ENCODE measurements around the gene SSX4. TPM values are rescaled to one million over a fixed set of nuclear protein-coding genes. Genes with fewer than 3 reads are reported as not detected.
"Not testable (repeated sequence)": the region's sequence is repeated elsewhere in the genome, so short reads cannot be mapped to it uniquely, and the experiment has no call there.

SSX4 gene
- total RNA-seq: not detected

DNA sequence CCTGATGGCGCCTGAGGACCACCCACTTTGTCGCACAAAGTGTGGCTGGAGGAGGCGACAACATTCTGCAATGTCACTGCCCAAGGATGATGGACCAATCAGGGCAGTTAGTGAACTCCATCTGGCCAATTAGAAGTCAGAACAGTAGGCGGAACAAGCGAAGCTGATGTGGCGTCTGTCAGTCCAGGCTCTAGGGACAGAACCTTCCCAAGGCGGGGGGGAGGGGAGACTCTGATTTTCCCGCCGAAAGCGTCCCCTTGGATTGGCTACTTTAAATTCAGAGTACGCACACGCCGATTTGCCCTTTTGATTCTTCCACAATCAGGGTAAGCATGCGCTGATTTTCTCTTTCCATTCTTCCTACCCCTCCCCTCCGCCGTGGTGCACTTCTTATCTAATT lies at the start of gene SSX4:
Gene SSX4, plus strand, starts transcription at position 301 of the 400 bp plus-strand sequence. CDS start 515 bp downstream, outside the sequence.
- H3K4me1 ChIP-seq; H3K27me3 ChIP-seq; H3K36me3 ChIP-seq; H3K9me3 ChIP-seq; DNase-seq (ENCODE audit: extremely low spot score in 2 of 2); H3K4me3 ChIP-seq; intact Hi-C loops (cut with DNase I); H3K27ac ChIP-seq: not testable (repeated sequence)

- H3K36me3 ChIP-seq; H3K4me1 ChIP-seq; H3K4me3 ChIP-seq; intact Hi-C loops (cut with DNase I); H3K27ac ChIP-seq; H3K27me3 ChIP-seq; DNase-seq (ENCODE audit: extremely low spot score in 2 of 2); H3K9me3 ChIP-seq: not testable (repeated sequence)
Observed at GRCh38 chrX:48346059-48346458, 37.3 kb upstream of the SSX4 start.

DNA sequence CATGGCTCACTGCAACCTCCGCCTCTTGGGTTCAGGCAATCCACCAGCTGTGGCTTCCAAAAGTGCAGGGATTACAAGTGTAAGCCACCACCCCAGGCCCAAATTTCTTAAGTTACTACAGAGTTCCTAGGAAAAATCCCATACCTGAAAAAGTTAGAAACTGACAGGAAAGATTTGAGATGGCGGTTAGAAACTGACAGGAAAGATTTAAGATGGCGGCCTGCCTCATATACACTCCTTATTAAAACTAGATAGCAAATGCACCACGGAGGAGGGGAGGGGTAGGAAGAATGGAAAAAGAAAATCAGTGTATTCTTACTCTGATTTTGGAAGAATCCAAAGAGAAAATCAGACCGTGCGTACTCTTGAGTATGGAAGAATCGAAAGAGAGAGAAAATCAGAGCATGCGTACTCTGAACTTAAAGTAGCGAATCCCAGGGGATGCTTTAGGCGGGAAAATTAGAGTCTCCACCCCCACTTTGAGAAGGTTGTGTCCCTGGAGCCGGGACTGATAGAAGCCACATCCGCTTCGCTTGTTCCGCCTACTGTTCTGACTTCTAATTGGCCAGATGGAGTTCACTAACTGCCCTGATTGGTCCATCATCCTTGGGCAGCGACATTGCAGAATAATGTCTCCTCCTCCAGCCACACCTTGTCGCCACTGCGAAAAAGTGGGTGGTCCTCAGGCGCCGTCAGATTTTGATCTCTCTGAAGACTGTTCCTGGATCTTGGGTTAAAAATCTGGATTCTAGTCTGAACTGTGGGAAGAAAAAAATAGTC lies 26.8 kb upstream of the SSX4 start, which contains the start of gene SSX3:
Gene SSX3, minus strand, starts transcription at position 389 of the 780 bp plus-strand sequence. CDS start 1,454 bp downstream, outside the sequence.
- H3K27ac ChIP-seq; H3K9me3 ChIP-seq; intact Hi-C loops (cut with DNase I); H3K4me1 ChIP-seq; H3K4me3 ChIP-seq; H3K36me3 ChIP-seq; H3K27me3 ChIP-seq; DNase-seq (ENCODE audit: extremely low spot score in 2 of 2): not testable (repeated sequence)

DNA sequence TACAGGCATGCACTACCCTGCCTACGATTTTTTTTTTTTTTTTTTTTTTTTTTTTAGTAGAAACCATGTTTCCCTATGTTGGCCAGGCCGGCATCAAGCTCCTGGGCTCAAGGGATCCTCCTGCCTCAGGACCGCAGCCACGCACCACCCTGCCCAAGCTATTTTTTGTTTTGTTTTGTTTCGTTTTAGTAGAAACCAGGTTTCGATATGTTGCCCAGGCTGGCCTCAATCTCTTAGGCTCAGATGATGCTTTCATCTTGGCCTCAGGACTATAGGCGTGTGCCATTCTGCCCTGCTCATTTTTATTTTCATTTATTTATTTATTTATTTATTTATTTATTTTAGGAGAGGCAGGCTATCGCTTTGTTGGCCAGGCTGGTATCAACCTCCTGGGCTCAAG lies 25.7 kb upstream of the SSX4 start:
- no peak for DNase-seq (ENCODE audit: extremely low spot score in 2 of 2)
- H3K4me3 ChIP-seq: no peak overlapping the region
- H3K9me3 ChIP-seq: no peaks in the 10 kb centered on the region
- no peaks in the 10 kb centered on the region for H3K36me3 ChIP-seq
- H3K27ac ChIP-seq: no peak overlapping the region
- H3K27me3 ChIP-seq: no peaks in the 10 kb centered on the region
- H3K4me1 ChIP-seq: no peaks in the 10 kb centered on the region
- intact Hi-C loops (cut with DNase I): no loop called here
- TF ChIP-seq POLR2A (IDR thresholded peaks at IDR 0.05): no peak

DNA sequence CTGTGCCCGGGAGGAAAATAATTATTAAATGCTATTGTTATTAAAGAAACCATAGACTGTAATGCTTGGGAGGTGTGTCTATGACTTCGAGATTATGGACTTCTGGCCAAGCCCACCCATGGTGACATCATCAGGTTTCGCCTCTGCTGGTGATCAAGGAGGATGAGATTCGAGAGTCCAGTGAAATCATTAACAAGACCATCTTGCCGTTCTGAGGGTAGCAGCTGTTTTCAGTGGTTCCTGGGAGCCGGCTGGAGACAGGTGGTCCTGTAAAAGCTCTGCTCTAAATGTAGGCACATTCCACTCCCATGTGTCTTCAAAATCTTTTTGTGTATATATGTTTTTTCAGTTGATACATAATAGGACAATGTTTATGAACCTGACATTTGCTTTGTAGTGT lies 24.1 kb upstream of the SSX4 start:
- DNase-seq (ENCODE audit: extremely low spot score in 2 of 2); H3K36me3 ChIP-seq; intact Hi-C loops (cut with DNase I); H3K9me3 ChIP-seq; H3K27me3 ChIP-seq; H3K4me1 ChIP-seq; H3K27ac ChIP-seq; H3K4me3 ChIP-seq: not testable (repeated sequence)

DNA sequence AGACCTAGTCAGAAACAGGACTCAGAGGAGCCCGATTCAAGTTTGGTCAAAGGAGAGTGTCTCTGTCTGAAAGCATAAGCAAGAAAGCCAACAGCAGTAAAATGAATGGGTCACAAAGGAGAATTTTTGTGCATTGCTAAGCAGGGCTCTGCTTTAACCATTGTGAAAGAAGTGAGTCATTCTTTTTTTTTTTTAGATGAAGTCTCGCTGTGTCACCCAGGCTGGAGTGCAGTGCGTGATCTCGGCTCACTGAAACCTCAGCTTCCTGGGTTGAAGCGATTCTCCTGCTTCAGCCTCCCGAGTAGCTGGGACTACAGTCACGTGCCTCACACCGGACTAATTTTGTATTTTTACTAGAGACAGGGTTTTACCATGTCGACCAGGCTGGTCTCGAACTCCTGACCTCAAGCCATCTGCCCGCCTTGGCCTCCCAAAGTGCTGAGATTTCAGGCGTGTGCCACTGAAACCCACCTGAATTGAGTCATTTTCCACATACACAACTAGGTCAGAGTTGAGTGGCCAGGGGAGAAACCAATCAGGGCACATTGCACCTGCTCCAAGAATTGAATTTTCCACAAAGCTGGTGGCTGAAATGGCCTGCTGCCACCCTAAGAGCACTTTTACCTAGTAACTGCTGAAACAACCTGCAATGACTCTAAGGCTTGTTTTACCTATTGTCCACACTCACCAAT lies 15.5 kb upstream of the SSX4 start:
- H3K9me3 ChIP-seq; H3K4me1 ChIP-seq; intact Hi-C loops (cut with DNase I); H3K27me3 ChIP-seq; H3K27ac ChIP-seq; DNase-seq (ENCODE audit: extremely low spot score in 2 of 2); H3K4me3 ChIP-seq; H3K36me3 ChIP-seq: not testable (repeated sequence)

GRCh38 chrX:48370408-48370807 lies 12.9 kb upstream of the SSX4 start:
- H3K27ac ChIP-seq; intact Hi-C loops (cut with DNase I); H3K4me1 ChIP-seq; H3K27me3 ChIP-seq; H3K4me3 ChIP-seq; H3K9me3 ChIP-seq; DNase-seq (ENCODE audit: extremely low spot score in 2 of 2); H3K36me3 ChIP-seq: not testable (repeated sequence)

DNA sequence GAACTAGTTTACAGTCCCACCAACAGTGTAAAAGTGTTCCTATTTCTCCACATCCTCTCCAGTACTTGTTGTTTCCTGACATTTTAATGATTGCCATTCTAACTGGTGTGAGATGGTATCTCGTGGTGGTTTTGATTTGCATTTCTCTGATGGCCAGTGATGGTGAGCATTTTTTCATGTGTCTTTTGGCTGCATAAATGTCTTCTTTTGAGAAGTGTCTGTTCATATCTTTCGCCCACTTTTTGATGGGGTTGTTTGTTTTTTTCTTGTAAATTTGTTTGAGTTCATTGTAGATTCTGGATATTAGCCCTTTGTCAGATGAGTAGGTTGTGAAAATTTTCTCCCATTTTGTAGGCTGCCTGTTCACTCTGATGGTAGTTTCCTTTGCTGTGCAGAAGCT lies 13.6 kb downstream of the SSX4 start:
- H3K9me3 ChIP-seq; H3K4me1 ChIP-seq; H3K27ac ChIP-seq; H3K27me3 ChIP-seq; H3K4me3 ChIP-seq; H3K36me3 ChIP-seq; DNase-seq (ENCODE audit: extremely low spot score in 2 of 2); intact Hi-C loops (cut with DNase I): not testable (repeated sequence)

- H3K9me3 ChIP-seq; H3K27me3 ChIP-seq; intact Hi-C loops (cut with DNase I); H3K36me3 ChIP-seq; H3K27ac ChIP-seq; H3K4me3 ChIP-seq; H3K4me1 ChIP-seq: not testable (repeated sequence)
- peak in 1 of 2 donors; percentile 0 for DNase-seq (ENCODE audit: extremely low spot score in 2 of 2)
Observed at GRCh38 chrX:48397825-48398224, 14.5 kb downstream of the SSX4 start.

DNA sequence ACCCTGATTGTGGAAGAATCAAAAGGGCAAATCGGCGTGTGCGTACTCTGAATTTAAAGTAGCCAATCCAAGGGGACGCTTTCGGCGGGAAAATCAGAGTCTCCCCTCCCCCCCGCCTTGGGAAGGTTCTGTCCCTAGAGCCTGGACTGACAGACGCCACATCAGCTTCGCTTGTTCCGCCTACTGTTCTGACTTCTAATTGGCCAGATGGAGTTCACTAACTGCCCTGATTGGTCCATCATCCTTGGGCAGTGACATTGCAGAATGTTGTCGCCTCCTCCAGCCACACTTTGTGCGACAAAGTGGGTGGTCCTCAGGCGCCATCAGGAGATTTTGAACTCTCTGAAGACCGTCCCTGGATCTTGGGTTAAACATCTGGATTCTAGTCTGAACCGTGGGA lies 28.5 kb downstream of the SSX4 start, which contains the start of gene SSX4B:
Gene SSX4B, minus strand, starts transcription at position 101 of the 400 bp plus-strand sequence. CDS start 588 bp downstream, outside the sequence.
- DNase-seq (ENCODE audit: extremely low spot score in 2 of 2); H3K4me3 ChIP-seq; H3K9me3 ChIP-seq; H3K27ac ChIP-seq; H3K36me3 ChIP-seq; H3K4me1 ChIP-seq; intact Hi-C loops (cut with DNase I); H3K27me3 ChIP-seq: not testable (repeated sequence)

- H3K27me3 ChIP-seq; intact Hi-C loops (cut with DNase I); DNase-seq (ENCODE audit: extremely low spot score in 2 of 2); H3K4me1 ChIP-seq; H3K27ac ChIP-seq; H3K36me3 ChIP-seq; H3K9me3 ChIP-seq; H3K4me3 ChIP-seq: not testable (repeated sequence)
Observed at GRCh38 chrX:48427027-48427716, 43.8 kb downstream of the SSX4 start.

DNA sequence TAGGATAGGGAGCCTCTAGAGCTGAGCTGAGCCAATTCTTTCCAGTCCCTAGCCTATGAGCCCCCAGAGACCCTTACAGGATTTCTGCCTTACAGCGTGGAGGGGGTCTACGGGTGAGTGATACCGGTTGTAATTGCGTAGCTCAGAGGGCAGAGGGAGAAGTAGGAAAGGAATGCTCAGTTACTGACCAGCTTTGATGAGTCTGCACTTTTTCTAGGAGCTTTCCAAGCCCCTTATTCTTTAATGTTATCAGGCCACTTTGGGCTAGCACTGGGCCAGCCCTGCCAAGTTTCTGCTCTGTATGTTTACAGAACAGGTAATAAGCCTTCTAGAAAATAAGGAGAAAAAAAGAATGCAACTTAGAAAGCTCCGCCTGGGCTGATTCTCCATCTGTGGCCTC lies 46.3 kb downstream of the SSX4 start:
- H3K27ac ChIP-seq; intact Hi-C loops (cut with DNase I); H3K4me3 ChIP-seq; H3K36me3 ChIP-seq; H3K27me3 ChIP-seq; H3K4me1 ChIP-seq; DNase-seq (ENCODE audit: extremely low spot score in 2 of 2); H3K9me3 ChIP-seq: not testable (repeated sequence)

DNA sequence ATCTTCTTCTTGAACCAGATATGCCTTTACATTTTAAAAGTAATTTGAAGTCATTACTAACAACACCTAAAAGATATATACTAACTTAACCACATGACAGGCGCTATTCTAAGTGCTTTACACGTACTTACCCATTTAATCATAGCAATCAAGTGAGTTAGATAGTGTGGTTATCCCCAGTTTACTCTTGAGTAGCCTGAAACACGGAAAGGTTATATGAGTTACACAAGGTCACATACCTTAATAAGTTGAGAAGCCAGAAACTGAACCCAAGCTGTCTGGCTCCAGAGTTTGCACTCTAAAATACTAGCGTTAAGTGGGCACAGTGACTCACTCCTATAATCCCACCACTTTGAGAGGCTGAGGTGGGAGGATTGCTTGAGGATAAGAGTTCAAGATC lies 46.8 kb downstream of the SSX4 start:
- DNase-seq (ENCODE audit: extremely low spot score in 2 of 2); H3K27me3 ChIP-seq; H3K27ac ChIP-seq; H3K36me3 ChIP-seq; H3K4me1 ChIP-seq; H3K9me3 ChIP-seq; intact Hi-C loops (cut with DNase I); H3K4me3 ChIP-seq: not testable (repeated sequence)

Measured in vagina (tissue), 2 donors.